ENCODE data around the gene NRTN. TPM values are rescaled to one million over a fixed set of nuclear protein-coding genes. Genes with fewer than 3 reads are reported as not detected.

Gene NRTN
- total and polyA plus RNA-seq, 2 donors (not counting 3 experiments of a cell fraction or from before 2014, with no cell fraction given) = 0.41 TPM; not detected in 1

- no peaks in the 10 kb centered on the region for H3K4me1 ChIP-seq (ENCODE audit: control insufficient read depth, extremely low read depth, insufficient read depth, low read length)
- no peak overlapping the region for H3K27ac ChIP-seq (ENCODE audit: insufficient read depth, low read depth, low read length)
- DNase-seq (ENCODE audit: low read depth, low spot score) (no peak), FAIRE-seq (no peak)
- H3K4me3 ChIP-seq (replicated peaks in 1 of 3; ENCODE audit: insufficient read depth in 1 of 3, low read depth in 1 of 3, low read length in 3 of 3) = no peak overlapping the region
- intact Hi-C loops (cut with micrococcal nuclease) = no loop called here
- H3K4me2 ChIP-seq (ENCODE audit: insufficient read depth, low read length) = no peak overlapping the region
- H2AFZ ChIP-seq (ENCODE audit: low read depth, low read length) = no peak overlapping the region
- no peaks in the 10 kb centered on the region for H3K36me3 ChIP-seq (ENCODE audit: control insufficient read depth in 2 of 2, extremely low read depth in 1 of 2, insufficient read depth in 2 of 2, low read length in 2 of 2)
- H3K9me3 ChIP-seq (replicated peaks; ENCODE audit: control insufficient read depth, insufficient read depth, low read length) = no peaks in the 10 kb centered on the region
- POLR2A ChIA-PET = no interaction called here
- H3K27me3 ChIP-seq (ENCODE audit: control insufficient read depth in 2 of 2, insufficient read depth in 2 of 2, low read length in 2 of 2) = no peaks in the 10 kb centered on the region
- TF ChIP-seq CTCF (IDR thresholded peaks at IDR 0.05; ENCODE audit: extremely low read depth in 1 of 2, insufficient read depth in 1 of 2, low read depth in 1 of 2, low read length in 2 of 2) (no peak), POLR2AphosphoS5 (IDR thresholded peaks at IDR 0.05; ENCODE audit: insufficient read depth, low read depth, low read length) (no peak), GATA2 (IDR thresholded peaks at IDR 0.05; ENCODE audit: insufficient read depth, insufficient read length, low read depth, low read length) (no peak), JUN (IDR thresholded peaks at IDR 0.05; ENCODE audit: borderline replicate concordance, insufficient read depth, insufficient read length, low read depth) (no peak)
- no peaks in the 10 kb centered on the region for H3K79me2 ChIP-seq (ENCODE audit: control insufficient read depth, insufficient read depth, low read length)
- no TSS peak for BruUV-seq (replicated peaks)
- H3K9me1 ChIP-seq (replicated peaks; ENCODE audit: control insufficient read depth, extremely low read depth, insufficient read depth, low read length) = no peaks in the 10 kb centered on the region
- CTCF ChIA-PET = no interaction called here
- no peak overlapping the region for H3K9ac ChIP-seq (replicated peaks; ENCODE audit: extremely low read depth, insufficient read depth, low read length)
- dilution Hi-C loops (cut with MboI; ENCODE audit: extremely low pct_ligation_motif_present, low sequenced_read_pairs) = no loop called here
- H4K20me1 ChIP-seq (replicated peaks; ENCODE audit: control insufficient read depth, extremely low read depth, insufficient read depth, low read length) = no peaks in the 10 kb centered on the region
Observed at GRCh38 chr19:5837761-5838352, 33.0 kb downstream of the NRTN start.

Data from endothelial cell of umbilical vein (primary cell).